HEK293T (cell line): ENCODE results near the gene PITPNC1.

Experiments used
- CTCF ChIA-PET: fragments of 350-600 bp; formaldehyde crosslinking; extraction: SDS; loops from one replicate; lab custom pipeline; 2021; ENCODE audit warnings: antibody characterized with exemption, inconsistent platforms; lab: Yijun Ruan, JAX
- POLR2A ChIA-PET: fragments of 350-600 bp; formaldehyde crosslinking; extraction: SDS; loops from one replicate; lab custom pipeline; 2020; ENCODE audit warnings: antibody characterized with exemption, inconsistent platforms; lab: Yijun Ruan, JAX
- DNase-seq: peaks from one replicate; pipeline ENCODE4 v3.0.0; 2012; ENCODE audit warnings: mixed read lengths; ENCODE audit errors: extremely low spot score
- ARNT ChIP-seq: fragments of 450-650 bp; IDR thresholded peaks from 2 replicates; pipeline ENCODE4 v1.6.1; 2017; ENCODE audit warnings: mild to moderate bottlenecking
- BHLHE40 ChIP-seq: fragments of 450-650 bp; IDR thresholded peaks from 2 replicates; pipeline ENCODE4 v1.6.1; 2016; ENCODE audit warnings: mild to moderate bottlenecking, moderate library complexity, borderline replicate concordance
- CTBP1 ChIP-seq: fragments of 450-650 bp; IDR thresholded peaks from 2 replicates; pipeline ENCODE4 v1.6.1; 2016; ENCODE audit warnings: borderline replicate concordance
- ELF4 ChIP-seq: fragments of 450-650 bp; IDR thresholded peaks from 2 replicates; pipeline ENCODE4 v1.6.1; 2017; ENCODE audit warnings: antibody characterized with exemption
- FOXA1 ChIP-seq: fragments of 450-650 bp; IDR thresholded peaks from 2 replicates; pipeline ENCODE4 v1.6.1; 2016; ENCODE audit warnings: mild to moderate bottlenecking
- FOXK2 ChIP-seq: fragments of 450-650 bp; IDR thresholded peaks from 2 replicates; pipeline ENCODE4 v1.6.1; 2016; ENCODE audit warnings: mild to moderate bottlenecking
- FOXM1 ChIP-seq: fragments of 450-650 bp; IDR thresholded peaks from 2 replicates; pipeline ENCODE4 v1.6.1; 2017; ENCODE audit warnings: mild to moderate bottlenecking, borderline replicate concordance
- HDGF ChIP-seq: fragments of 450-650 bp; IDR thresholded peaks from 2 replicates; pipeline ENCODE4 v1.6.1; 2017; ENCODE audit warnings: antibody characterized with exemption, borderline replicate concordance
- L3MBTL2 ChIP-seq: fragments of 450-650 bp; conservative IDR thresholded peaks from 2 replicates; pipeline ENCODE4 v1.6.1; 2016; ENCODE audit warnings: mild to moderate bottlenecking
- LEF1 ChIP-seq: fragments of 450-650 bp; IDR thresholded peaks from 2 replicates; pipeline ENCODE4 v1.6.1; 2017; ENCODE audit warnings: mild to moderate bottlenecking, borderline replicate concordance
- NFRKB ChIP-seq: fragments of 450-650 bp; IDR thresholded peaks from 2 replicates; pipeline ENCODE4 v1.6.1; 2016; ENCODE audit warnings: mild to moderate bottlenecking, moderate library complexity
- SP1 ChIP-seq: fragments of 450-650 bp; IDR thresholded peaks from 2 replicates; pipeline ENCODE4 v1.6.1; 2017
- SUZ12 ChIP-seq: fragments of 450-650 bp; IDR thresholded peaks from 2 replicates; pipeline ENCODE4 v1.6.1; 2016; ENCODE audit warnings: mild to moderate bottlenecking
- TARDBP ChIP-seq: fragments of 450-650 bp; IDR thresholded peaks from 2 replicates; pipeline ENCODE4 v1.6.1; 2016
- ZNF384 ChIP-seq: fragments of 450-650 bp; IDR thresholded peaks from 2 replicates; pipeline ENCODE4 v1.6.1; 2016
- TF ChIP-seq, protein P1 (sequence below): fragments of 450-650 bp; IDR thresholded peaks from 2 replicates; pipeline ENCODE4 v1.6.1; 2016

PITPNC1 gene

DNA sequence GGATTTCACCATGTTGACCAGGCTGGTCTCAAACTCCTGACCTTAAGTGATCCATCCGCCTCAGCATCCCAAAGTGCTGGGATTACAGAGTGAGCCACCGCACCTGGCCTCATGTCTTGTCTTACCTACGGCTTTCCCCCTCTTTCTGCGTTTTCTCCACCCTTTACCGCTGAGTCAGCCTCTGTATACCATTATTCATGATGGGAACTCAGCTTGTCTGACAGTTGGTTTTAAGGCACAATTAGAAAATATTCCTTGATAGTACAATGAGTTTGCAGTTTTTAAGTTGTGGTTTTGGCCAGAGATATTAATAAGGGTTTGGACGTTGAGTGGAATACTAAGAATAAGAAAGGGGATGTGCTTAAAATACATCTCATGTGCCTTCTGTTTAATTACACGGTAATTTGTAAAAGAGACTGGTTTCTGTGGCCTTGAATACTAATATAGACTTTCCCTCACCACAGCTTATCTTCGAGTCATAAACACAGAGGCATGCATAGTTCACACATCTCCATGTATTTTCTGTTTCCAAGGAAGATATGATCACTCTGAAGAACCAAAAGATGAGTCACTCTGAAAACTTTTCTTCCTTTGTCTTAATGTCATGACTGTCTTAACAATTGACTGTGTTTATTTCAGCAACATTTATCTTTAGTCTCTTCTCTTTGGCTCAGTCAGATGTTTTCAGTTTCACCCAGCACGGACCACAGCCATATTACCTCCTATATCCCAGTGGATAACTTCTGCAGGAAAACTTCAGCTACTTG, 54.4 kb downstream of the PITPNC1 start:
- TF ChIP-seq ELF4, result no peak
- no peak for DNase-seq
- ChIA-PET POLR2A (no interaction called here), CTCF (no interaction called here)

GRCh38 chr17:67433248-67433924, 56.3 kb downstream of the PITPNC1 start:
- TF ChIP-seq ZNF384 (no peak), FOXM1 (no peak), SP1 (no peak), BHLHE40 (no peak), HDGF (no peak), FOXK2 (no peak), LEF1 (no peak), NFRKB (no peak), ARNT (no peak), L3MBTL2 (no peak), SUZ12 (no peak), FOXA1 (no peak), ELF4 (no peak), CTBP1 (no peak), TARDBP (no peak)
- TF ChIP-seq, protein P1, sequence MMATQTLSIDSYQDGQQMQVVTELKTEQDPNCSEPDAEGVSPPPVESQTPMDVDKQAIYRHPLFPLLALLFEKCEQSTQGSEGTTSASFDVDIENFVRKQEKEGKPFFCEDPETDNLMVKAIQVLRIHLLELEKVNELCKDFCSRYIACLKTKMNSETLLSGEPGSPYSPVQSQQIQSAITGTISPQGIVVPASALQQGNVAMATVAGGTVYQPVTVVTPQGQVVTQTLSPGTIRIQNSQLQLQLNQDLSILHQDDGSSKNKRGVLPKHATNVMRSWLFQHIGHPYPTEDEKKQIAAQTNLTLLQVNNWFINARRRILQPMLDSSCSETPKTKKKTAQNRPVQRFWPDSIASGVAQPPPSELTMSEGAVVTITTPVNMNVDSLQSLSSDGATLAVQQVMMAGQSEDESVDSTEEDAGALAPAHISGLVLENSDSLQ, result no peak
- POLR2A ChIA-PET, result no interaction called here
- DNase-seq, result no peak
- CTCF ChIA-PET, result no interaction called here

DNA sequence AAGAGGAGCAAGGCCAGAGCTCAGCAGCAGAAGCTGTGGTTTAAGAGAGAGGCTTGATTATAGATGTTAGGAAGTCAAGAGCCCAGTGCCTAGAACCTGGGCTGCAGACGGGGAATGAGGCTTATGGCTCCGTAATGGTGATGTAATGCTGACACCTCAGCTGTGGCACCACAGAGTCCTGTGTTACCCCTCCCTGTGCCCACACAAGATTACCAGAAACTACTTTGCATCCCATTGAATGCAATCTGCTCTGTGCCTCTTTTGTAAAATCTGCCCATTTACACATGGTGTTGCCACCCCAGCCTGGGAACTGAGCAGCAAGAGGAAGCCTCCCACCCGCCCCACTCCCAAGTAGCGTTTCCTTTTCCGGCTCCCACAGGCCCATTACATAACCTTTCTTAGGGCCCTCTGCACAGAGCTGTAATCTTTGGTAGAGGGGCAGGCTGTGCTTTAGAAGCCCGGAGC, 57.0 kb downstream of the PITPNC1 start:
- CTCF ChIA-PET, result no interaction called here
- no peak for TF ChIP-seq HDGF
- TF ChIP-seq FOXA1, result no peak
- TF ChIP-seq BHLHE40, result no peak
- TF ChIP-seq, protein P1, result no peak
- no peak for TF ChIP-seq ZNF384
- TF ChIP-seq FOXK2, result no peak
- TF ChIP-seq LEF1, result no peak
- no peak for TF ChIP-seq ELF4
- no peak for TF ChIP-seq CTBP1
- TF ChIP-seq TARDBP, result no peak
- TF ChIP-seq SUZ12, result no peak
- TF ChIP-seq L3MBTL2, result no peak
- DNase-seq, result no peak
- POLR2A ChIA-PET, result no interaction called here

- TF ChIP-seq ARNT, result no peak
- no peak for TF ChIP-seq ZNF384
- no peak for TF ChIP-seq L3MBTL2
- TF ChIP-seq BHLHE40, result no peak
- TF ChIP-seq FOXK2, result no peak
- TF ChIP-seq NFRKB, result no peak
- no peak for TF ChIP-seq ELF4
- no peak for TF ChIP-seq FOXA1
- TF ChIP-seq SUZ12, result no peak
- TF ChIP-seq TARDBP, result no peak
- no peak for TF ChIP-seq HDGF
- no peak for TF ChIP-seq CTBP1
- TF ChIP-seq FOXM1, result no peak
- TF ChIP-seq SP1, result no peak
- TF ChIP-seq, protein P1, result no peak
- TF ChIP-seq LEF1, result no peak
- no peak for DNase-seq
- CTCF ChIA-PET, result no interaction called here
- POLR2A ChIA-PET, result no interaction called here
Measured at GRCh38 chr17:67435122-67435521, 58.0 kb downstream of the PITPNC1 start.

DNA sequence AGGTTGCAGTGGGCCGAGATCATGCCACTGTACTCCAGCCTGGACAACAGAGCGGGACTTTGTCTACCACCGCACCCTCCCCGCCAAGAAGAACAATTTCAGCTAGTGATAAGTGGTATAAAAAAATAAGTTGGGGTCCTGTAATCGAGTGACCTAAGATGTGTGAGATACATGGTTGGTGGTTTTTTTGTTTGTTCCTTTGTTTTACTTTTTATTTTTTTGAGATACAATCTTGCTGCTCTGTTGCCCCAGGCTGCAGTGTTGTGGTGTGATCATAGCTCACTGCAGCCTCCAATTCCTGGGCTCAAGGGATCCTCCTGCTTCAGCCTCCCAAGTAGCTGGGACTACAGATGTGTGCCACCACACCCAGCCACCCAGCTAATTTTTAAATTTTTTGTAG, 58.7 kb downstream of the PITPNC1 start:
- TF ChIP-seq ZNF384 (no peak), FOXK2 (no peak), L3MBTL2 (no peak), ELF4 (no peak), LEF1 (no peak), HDGF (no peak), FOXM1 (no peak), FOXA1 (no peak), SUZ12 (no peak), CTBP1 (no peak), ARNT (no peak), NFRKB (no peak), SP1 (no peak)
- POLR2A ChIA-PET, result no interaction called here
- CTCF ChIA-PET, result interaction anchor here (0.7 kb wide), 1 partner anchor 34 kb away, joined by 3 read pairs; no protein-coding TSS in a partner anchor
- no peak for DNase-seq

GRCh38 chr17:67436233-67436632, 59.2 kb downstream of the PITPNC1 start:
- ChIA-PET POLR2A (no interaction called here), CTCF (interaction anchor here (0.6 to 0.7 kb wide), 2 partner anchors 34 to 1204 kb away, joined by 3 read pairs; no protein-coding TSS in a partner anchor)
- no peak for DNase-seq
- TF ChIP-seq FOXK2, result no peak
- no peak for TF ChIP-seq ELF4
- TF ChIP-seq LEF1, result no peak
- no peak for TF ChIP-seq SP1
- no peak for TF ChIP-seq BHLHE40
- no peak for TF ChIP-seq L3MBTL2
- no peak for TF ChIP-seq HDGF
- TF ChIP-seq ARNT, result no peak
- TF ChIP-seq NFRKB, result no peak
- no peak for TF ChIP-seq CTBP1
- TF ChIP-seq FOXM1, result no peak
- no peak for TF ChIP-seq ZNF384
- no peak for TF ChIP-seq FOXA1
- no peak for TF ChIP-seq TARDBP
- TF ChIP-seq, protein P1, result no peak
- TF ChIP-seq SUZ12, result no peak
